Measurements from ENCODE around the gene NAALADL1.
"Not testable (repeated sequence)": the region's sequence is repeated elsewhere in the genome, so short reads cannot be mapped to it uniquely, and the experiment has no call there.

The NAALADL1 gene

DNA sequence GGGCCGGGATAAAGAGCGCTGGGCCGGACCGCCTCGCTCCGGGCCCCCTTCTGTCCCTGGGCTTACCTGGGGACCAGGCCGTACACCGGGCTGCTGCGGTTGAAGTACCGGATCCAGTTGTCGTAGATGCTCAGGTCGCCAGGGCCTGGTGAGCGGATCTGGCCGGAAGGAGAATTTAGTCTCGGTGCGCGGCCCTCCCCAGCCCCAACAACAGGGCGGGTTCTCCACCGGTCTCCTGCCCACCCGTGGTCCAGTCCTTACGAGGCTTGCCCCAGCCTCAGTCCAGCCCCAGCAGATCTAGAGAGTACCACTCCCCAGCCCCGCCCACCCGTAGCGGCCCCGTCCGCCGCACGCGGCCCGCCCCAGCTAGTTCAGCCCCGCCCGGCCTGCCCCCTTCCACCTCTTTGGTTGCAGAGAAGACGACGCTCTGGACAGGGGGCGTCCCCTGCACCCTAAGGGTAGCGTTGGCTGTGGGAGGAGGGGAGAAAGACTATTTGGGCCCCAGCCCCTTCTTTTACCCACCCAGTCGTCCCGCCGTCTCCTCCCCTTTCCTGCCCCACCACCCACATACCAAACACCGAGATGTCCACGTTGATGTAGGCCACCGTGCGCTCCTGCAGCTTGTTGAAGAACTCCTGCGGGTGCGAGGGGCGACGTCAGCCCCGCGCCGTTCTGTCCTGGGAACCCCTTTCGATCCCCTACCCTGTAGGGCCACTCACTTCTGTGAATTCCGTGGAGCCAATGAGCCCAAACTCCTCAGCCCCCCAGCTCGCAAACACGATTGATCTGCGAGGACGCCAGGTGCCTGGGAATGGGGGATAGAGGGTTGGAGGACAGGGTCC lies 10.6 kb downstream of the NAALADL1 start:
- DNase-seq (ENCODE audit: low spot score), result peak; percentile 40

DNA sequence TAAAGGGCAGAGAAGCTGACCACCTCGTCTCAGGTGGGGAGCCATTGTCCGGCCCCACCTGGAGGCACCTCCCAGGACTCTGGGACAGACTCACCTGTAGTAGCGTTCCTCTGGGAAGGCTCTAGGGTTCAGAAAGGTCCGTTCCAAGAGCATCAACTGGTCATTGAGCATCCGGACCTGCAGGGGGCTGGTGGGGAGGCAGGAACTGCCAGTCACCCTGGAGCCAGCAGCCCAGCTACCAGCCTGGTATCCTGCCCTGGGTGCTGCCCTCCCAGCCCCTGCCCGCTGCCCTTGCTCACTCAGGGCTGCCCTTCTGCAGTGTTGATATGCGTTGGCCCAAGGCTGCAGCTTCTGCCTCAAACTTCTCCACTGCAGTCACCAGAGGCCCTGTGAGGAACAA lies 12.6 kb downstream of the NAALADL1 start:
- DNase-seq (ENCODE audit: low spot score), result no peak

DNA sequence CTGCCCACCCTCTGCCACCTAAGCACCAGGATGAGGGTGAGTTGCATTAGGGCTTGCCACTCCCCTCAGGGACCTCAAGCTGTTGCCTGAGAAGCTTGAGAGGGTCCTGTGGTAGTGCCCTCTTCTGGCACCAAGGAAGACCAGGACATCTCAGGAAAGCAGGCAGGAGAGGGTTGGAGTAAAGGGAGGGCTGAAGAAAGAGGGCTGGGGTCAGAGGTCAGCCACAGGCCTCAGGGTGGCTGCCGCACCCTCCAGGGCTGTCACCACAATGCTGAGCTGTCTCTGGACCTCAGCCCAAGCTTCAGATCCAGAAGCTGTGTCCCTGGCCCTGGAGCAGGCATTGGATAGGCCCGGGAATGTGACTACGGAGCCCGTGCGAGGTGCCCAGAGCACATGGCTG lies 13.3 kb downstream of the NAALADL1 start:
- DNase-seq (ENCODE audit: low spot score), result no peak

- peak; percentile 63 for DNase-seq (ENCODE audit: low spot score)
Observed at GRCh38 chr11:65043881-65044501, 14.4 kb downstream of the NAALADL1 start.

GRCh38 chr11:65042891-65043290 lies 15.5 kb downstream of the NAALADL1 start:
- DNase-seq (ENCODE audit: low spot score), result no peak

- DNase-seq (ENCODE audit: low spot score), result peak; percentile 96
Observed at GRCh38 chr11:65040847-65041622, 17.3 kb downstream of the NAALADL1 start, which contains the start of gene SAC3D1. Gene SAC3D1, plus strand, starts transcription at chr11:65041210. Its CDS starts 83 bp downstream, at chr11:65041293.

DNA sequence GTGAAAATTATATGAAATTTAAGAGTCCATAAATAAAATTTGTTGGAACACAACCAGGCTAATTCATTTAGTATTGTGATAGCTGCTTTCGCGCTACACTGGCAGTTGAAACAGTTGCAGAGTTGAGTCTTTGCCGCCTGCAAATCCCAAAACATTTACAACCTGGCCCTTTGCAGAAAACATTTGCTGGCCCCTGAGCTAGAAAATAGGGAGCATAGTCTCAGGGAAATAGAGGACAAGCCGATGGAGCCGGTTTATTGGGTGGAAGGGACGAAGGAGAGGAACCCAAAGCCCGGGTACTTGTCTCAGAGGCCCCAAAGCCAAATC lies 17.9 kb downstream of the NAALADL1 start:
- DNase-seq (ENCODE audit: low spot score), result no peak

DNA sequence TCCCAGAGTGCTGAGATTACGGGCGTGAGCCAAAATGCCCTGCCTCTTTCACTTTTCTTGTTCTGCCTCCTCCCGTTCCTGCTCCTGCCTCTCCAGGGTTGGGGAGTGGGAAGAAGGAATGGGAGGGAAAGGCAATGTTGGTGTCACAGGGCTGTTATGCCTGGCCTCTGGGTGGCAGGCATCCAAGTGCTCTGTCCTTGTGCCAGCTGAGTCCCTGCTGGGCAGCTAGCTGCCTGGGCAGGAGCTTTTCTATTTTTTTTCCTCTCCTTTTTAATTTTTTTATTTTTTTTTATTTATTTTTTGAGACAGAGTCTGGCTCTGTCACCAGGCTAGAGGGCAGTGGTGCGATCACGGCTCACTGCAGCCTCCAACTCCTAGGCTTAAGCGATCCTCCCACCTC lies 21.4 kb downstream of the NAALADL1 start:
- DNase-seq (ENCODE audit: low spot score), result no peak

DNA sequence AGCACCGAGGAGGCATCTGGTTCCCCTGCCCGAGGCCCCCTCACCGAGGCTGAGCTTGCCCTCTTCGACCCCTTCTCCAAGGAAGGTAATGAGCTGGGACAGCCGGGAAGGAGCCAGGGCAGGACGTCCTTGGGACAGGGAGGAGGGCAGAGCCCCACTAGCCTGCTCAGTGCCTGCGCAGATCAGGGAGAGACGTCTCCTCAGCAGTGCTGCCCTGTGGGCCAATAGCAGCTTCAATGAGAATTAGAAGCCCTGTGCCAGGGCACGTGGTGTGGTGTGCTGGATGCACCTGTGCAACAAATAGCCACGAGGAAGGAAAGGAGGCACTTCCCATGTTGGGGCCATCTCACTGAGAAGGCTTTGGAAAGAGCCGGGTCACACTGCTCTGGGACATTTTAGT lies 22.8 kb downstream of the NAALADL1 start:
- DNase-seq (ENCODE audit: low spot score), result no peak

DNA sequence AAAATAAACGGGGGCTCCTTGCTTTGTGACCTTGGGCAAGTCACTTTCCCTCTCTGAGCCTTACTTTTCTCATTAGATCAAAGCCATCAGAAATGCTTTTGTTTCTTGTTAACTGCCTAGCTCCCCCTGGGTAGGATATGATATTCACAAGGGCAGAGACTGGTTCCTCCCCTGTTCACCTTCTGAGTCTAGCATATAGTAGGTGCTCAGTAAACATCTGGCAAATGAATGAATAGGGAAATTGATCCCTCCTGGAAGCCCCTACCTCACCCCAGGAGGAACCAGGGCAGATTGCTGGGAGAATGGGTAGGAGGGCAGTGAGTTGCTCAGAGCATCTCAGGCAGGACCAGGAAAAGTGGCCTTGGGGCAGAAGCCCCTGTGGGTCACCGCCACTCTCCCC lies 23.9 kb downstream of the NAALADL1 start:
- no peak for DNase-seq (ENCODE audit: low spot score)

GRCh38 chr11:65032216-65032615 lies 26.1 kb downstream of the NAALADL1 start:
- DNase-seq (ENCODE audit: low spot score), result no peak

DNA sequence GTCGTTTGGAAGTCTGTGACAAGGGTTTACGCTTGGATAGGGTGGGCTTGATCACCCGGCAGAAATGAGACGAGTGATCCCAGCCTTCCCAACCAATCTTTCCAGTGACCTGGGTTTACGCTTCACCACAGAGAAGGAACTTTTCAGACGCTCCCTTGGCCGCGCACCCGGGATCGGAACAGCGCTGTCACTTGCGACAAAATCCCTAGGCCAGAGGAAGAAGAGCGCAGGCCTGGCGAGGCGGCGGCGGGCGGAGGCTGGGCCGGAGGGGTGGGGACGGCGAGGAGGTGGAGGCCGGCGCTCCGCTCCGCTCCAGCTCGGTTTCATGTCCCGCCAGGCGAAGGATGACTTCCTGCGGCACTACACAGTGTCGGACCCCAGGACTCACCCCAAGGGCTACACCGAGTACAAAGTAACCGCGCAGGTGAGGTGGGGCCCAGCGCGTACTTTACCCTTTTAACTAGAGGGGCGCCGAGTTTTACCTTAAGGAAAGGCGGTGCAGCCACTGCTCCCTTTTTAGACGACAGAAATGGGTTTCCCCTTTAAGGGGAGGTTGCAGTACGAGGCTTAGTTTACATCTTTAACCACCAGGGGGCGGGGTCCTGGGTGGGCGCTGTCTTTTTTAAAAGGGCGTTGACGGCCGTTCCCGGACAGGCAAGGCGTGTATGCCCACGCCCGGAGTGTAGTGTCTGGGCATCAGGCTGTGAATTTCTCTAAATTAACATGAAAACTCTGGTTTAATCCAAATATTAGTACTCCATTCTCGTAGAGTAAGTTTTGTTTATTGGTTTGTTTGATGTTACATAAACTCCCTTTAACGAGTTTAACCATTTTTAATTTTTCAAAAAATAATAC lies 30.9 kb downstream of the NAALADL1 start, which contains the start of gene SNX15:
TSS of gene SNX15 (plus strand) at position 227 of the 855 bp plus-strand sequence. CDS start at position 326, 99 bp downstream.
- DNase-seq (ENCODE audit: low spot score), result peak; percentile 95

DNA sequence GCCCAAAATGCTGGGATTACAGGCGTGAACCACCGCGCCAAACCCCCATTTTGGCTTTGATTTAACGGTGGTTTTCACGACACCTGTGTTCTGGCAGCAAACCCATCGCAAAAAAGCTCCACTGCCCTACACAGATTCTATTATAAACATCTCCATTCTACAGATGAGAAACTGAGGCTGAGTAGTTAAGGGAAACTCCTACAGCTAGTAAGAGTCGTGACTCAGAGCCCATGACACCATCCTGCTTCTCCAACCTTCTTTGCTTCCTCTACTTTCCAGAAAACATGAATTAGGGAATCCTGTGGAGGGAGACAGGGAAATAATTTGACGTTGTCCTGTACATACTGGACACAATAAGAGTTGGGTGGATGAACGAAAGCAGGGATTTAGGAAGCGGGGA lies 31.5 kb downstream of the NAALADL1 start:
- DNase-seq (ENCODE audit: low spot score), result no peak

DNA sequence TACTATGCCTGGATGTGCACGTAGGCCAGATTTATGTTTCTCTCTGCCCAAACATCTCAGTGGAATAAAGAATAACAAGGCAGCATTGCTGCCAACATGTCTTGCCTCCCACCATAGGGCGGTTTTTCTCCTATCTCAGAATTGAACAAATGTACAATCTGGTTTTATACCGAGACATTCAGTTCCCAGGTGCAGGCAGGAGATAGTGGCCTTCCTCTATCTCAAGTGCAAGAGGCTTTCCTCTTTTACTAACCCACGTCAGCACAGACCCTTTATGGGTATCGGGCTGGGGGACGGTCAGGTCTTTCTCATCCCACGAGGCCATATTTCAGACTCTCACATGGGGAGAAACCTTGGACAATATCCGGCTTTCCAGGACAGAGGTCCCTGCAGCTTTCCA lies 34.9 kb downstream of the NAALADL1 start:
- DNase-seq (ENCODE audit: low spot score), result not testable (repeated sequence)

DNA sequence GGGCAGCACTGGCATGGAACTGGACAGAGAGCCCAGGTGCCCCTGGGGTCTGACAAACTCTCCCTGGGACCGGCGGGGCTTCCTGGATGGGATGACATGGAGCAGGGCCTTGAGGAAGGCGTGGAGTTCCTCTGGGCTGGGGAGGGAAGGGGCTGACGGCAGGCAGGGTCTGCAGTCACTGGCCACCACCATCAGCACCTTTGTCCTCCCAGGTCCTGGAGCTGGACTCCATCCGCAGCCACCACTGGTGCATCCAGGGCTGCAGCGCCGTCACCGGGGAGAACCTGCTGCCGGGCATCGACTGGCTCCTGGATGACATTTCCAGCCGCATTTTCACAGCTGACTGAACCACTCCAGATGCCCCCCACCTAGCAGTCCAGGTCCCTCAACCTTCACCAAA lies 36.8 kb downstream of the NAALADL1 start:
- no peak for DNase-seq (ENCODE audit: low spot score)

DNA sequence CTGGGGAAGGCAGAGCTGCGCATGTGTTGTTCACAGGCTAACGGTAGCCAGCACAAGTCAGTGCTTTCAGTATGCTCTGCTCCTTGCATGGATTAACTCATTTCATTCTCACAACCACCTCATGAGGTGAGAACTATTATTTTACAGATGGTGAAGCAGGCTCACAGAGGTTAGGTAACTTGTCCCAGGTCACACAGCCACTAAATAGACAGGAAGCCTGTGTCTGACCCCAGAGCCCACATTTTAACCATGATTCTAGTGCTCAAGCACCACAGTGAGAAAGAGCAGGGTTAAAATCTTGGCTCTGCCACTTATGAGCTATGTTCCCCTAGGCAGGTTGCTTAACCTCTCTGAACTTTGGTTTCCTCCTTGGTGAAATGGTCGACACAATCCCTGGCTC lies 37.4 kb downstream of the NAALADL1 start:
- no peak for DNase-seq (ENCODE audit: low spot score)

DNA sequence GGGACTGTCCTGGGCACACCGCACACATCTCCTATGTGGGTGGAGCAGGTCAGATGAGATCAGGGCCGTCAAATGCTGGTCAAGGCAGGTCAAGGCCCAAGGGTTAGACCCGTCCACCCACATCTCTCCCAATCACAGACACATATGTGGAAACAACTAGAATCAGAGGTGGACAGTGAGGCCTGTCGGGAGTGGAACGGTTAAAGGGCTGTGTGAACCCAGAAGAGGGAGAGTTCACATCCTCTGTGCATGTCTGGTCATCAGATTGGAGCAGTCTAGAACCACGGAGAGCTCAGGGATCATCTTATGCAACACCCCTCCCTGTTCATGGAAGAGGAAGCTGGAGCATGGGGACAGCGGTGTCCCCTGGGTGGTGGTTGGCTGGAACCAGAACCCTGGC lies 38.5 kb downstream of the NAALADL1 start:
- DNase-seq (ENCODE audit: low spot score), result no peak

DNA sequence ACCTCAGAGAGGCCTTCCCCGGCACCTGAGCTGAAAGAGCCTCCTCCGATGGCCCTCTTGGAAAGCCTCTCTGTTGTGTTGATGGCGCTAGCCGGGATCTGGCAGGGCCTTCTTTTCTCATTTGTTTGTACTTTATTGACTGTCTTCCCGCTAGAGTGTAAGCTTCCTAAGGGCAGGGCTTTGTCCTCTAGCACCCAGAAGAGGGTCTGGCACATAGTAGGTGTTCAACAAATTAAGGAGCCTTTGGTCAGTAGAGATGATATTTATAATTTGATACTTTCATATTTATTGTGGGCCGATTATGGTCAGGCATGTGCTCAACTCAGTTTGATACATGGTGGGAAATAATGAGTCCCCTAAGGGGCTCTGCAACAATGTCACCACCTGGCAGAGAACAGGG lies 40.4 kb downstream of the NAALADL1 start:
- no peak for DNase-seq (ENCODE audit: low spot score)

GRCh38 chr11:65016705-65017104 lies 41.6 kb downstream of the NAALADL1 start:
- no peak for DNase-seq (ENCODE audit: low spot score)

DNA sequence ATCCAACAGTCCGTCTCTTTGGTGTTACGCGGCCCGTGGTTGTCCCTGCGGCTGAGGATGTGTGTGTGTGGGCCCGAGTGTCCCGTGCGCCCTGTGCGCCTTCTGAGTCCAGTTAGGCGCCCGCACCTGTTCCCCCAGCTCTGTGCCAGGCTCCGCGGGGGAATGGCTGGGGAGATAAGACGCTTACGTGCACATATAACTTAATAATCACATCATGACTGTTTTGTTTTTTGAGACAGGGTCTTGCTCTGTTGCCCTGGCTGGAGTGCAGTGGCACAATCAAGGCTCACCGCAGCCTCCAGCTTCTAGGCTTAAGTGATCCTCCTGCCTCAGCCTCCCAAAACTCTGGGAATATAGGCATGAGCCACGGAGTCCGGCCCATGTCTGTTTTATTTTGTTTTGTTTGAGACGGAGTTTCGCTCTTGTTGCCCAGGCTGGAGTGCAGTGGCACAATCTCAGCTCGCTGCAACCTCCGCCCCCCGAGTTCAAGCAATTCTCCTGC lies 43.6 kb downstream of the NAALADL1 start:
- no peak for DNase-seq (ENCODE audit: low spot score)

GRCh38 chr11:65013888-65014725 lies 44.2 kb downstream of the NAALADL1 start, which contains the start of gene ARL2:
Gene ARL2, plus strand, starts transcription at chr11:65014160. Its CDS starts 48 bp downstream, at chr11:65014208.
- peak; percentile 90 for DNase-seq (ENCODE audit: low spot score)

Data from AG08395 (cell line).